ENCODE data around the gene CORIN. TPM values are rescaled to one million over a fixed set of nuclear protein-coding genes. Genes with fewer than 3 reads are reported as not detected.

CORIN gene
- total RNA-seq, 2 experiments from 2014 or later, result 0.29 to 0.34 TPM

GRCh38 chr4:47876310-47876709 lies 38.4 kb upstream of the CORIN start:
- CTCF ChIA-PET, result no interaction called here
- DNase-seq (no peak), ATAC-seq (no peak)
- H3K36me3 Mint-ChIP-seq (ENCODE audit: low read depth), result peaks cover 54% of the 10 kb centered on the region
- no peak for TF ChIP-seq CTCF (IDR thresholded peaks at IDR 0.05)
- H3K27ac Mint-ChIP-seq, result no peak overlapping the region
- H3K27me3 Mint-ChIP-seq, result no peaks in the 10 kb centered on the region
- no peaks in the 10 kb centered on the region for H3K9me3 Mint-ChIP-seq
- H3K4me3 Mint-ChIP-seq, result no peak overlapping the region
- intact Hi-C loops (cut with micrococcal nuclease), result no loop called here
- POLR2A ChIA-PET, result no interaction called here
- H3K4me1 Mint-ChIP-seq (ENCODE audit: low read depth), result peaks cover 17% of the 10 kb centered on the region

- CTCF ChIA-PET, result interaction anchor here (0.8 to 1.6 kb wide), 2 partner anchors 19 to 128 kb away, joined by 3 read pairs; no protein-coding TSS in a partner anchor
- Mint-ChIP-seq H3K27me3 (no peaks in the 10 kb centered on the region), H3K9me3 (no peaks in the 10 kb centered on the region), H3K36me3 (ENCODE audit: low read depth) (peaks cover 66% of the 10 kb centered on the region), H3K4me3 (no peak overlapping the region), H3K27ac (peak overlapping the region; percentile 80), H3K4me1 (ENCODE audit: low read depth) (peaks cover 17% of the 10 kb centered on the region)
- no peak for TF ChIP-seq CTCF (IDR thresholded peaks at IDR 0.05)
- intact Hi-C loops (cut with micrococcal nuclease), result no loop called here
- DNase-seq, result no peak
- POLR2A ChIA-PET, result no interaction called here
- peak; percentile 92 for ATAC-seq
Measured at GRCh38 chr4:47873877-47874541, 36.1 kb upstream of the CORIN start.

GRCh38 chr4:47863486-47863885 lies 25.6 kb upstream of the CORIN start:
- H3K4me3 Mint-ChIP-seq, result no peak overlapping the region
- ChIA-PET CTCF (no interaction called here), POLR2A (no interaction called here)
- peaks cover 2% of the 10 kb centered on the region for H3K4me1 Mint-ChIP-seq (ENCODE audit: low read depth)
- ATAC-seq (no peak), DNase-seq (no peak)
- peaks cover 29% of the 10 kb centered on the region for H3K36me3 Mint-ChIP-seq (ENCODE audit: low read depth)
- no peaks in the 10 kb centered on the region for H3K27me3 Mint-ChIP-seq
- H3K9me3 Mint-ChIP-seq, result no peaks in the 10 kb centered on the region
- TF ChIP-seq CTCF (IDR thresholded peaks at IDR 0.05), result no peak
- intact Hi-C loops (cut with micrococcal nuclease), result no loop called here
- no peak overlapping the region for H3K27ac Mint-ChIP-seq

GRCh38 chr4:47862297-47862696 lies 24.4 kb upstream of the CORIN start:
- H3K4me1 Mint-ChIP-seq (ENCODE audit: low read depth), result peaks cover 2% of the 10 kb centered on the region
- intact Hi-C loops (cut with micrococcal nuclease), result no loop called here
- no peak for TF ChIP-seq CTCF (IDR thresholded peaks at IDR 0.05)
- no peaks in the 10 kb centered on the region for H3K27me3 Mint-ChIP-seq
- H3K27ac Mint-ChIP-seq, result no peak overlapping the region
- ATAC-seq, result no peak
- no peak overlapping the region for H3K4me3 Mint-ChIP-seq
- POLR2A ChIA-PET, result no interaction called here
- CTCF ChIA-PET, result no interaction called here
- no peak for DNase-seq
- no peaks in the 10 kb centered on the region for H3K9me3 Mint-ChIP-seq
- H3K36me3 Mint-ChIP-seq (ENCODE audit: low read depth), result peaks cover 23% of the 10 kb centered on the region

- no peak for TF ChIP-seq CTCF (IDR thresholded peaks at IDR 0.05)
- DNase-seq (no peak), ATAC-seq (no peak)
- H3K36me3 Mint-ChIP-seq (ENCODE audit: low read depth), result peaks cover 19% of the 10 kb centered on the region
- H3K27ac Mint-ChIP-seq, result no peak overlapping the region
- CTCF ChIA-PET, result no interaction called here
- H3K4me3 Mint-ChIP-seq, result no peak overlapping the region
- peaks cover 2% of the 10 kb centered on the region for H3K4me1 Mint-ChIP-seq (ENCODE audit: low read depth)
- intact Hi-C loops (cut with micrococcal nuclease), result no loop called here
- no peaks in the 10 kb centered on the region for H3K9me3 Mint-ChIP-seq
- POLR2A ChIA-PET, result no interaction called here
- no peaks in the 10 kb centered on the region for H3K27me3 Mint-ChIP-seq
Measured at GRCh38 chr4:47860305-47860704, 22.4 kb upstream of the CORIN start.

Measured in activated CD8-positive, alpha-beta T cell treated with anti-CD3 and anti-CD28 coated beads for 36 hours (primary cell).